Measurements from ENCODE around the gene MFSD1.

GRCh38 chr3:158875700-158876099 lies 73.8 kb downstream of the MFSD1 start:
- no peak for TF ChIP-seq CTCF (IDR thresholded peaks at IDR 0.05)
- no peak for TF ChIP-seq POLR2AphosphoS5 (IDR thresholded peaks at IDR 0.05)
- TF ChIP-seq POLR2A (IDR thresholded peaks at IDR 0.05), result no peak
- TF ChIP-seq EP300 (IDR thresholded peaks at IDR 0.05), result no peak
